IPS DF 4.7 (cell line): Measurements from ENCODE around the gene TEAD1.

ENCODE experiments used
- DNase-seq: peaks from one replicate; pipeline ENCODE4 v3.0.0-alpha.2; 2013; ENCODE audit warnings: low spot score; ENCODE audit errors: extremely low read depth

The TEAD1 gene

DNA sequence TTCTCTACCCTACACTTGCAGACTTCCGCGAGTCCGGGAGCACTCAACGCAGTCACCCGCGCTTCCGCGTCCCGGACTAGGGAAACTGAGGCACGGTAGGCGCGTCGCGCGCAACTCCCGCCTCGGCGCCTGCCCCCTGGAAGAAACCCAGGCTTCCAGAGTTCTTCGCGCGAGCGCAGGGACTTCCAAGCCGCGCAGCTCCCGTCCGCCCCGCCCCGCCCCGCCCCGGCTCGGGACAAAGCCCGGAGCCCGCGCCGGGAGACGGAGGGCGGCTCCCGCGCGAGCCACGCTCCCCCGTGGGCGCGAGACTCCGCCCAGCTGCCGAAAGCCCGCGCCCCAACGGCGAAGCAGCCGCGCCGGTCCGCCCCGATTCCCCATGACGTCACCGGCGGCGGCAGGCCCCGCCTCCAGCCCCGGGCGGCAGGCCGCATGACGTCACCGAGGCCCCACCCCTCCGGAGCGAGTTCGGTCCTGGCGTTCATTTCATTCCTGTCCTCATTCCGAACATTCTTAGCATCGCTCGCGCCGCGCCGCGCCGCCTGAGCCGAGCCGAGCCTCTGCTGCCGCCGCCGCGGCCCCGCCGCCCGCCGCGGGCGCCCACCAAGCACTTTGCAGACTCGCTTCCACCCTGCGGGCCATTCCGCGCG lies at the start of gene TEAD1:
Gene TEAD1, plus strand, starts transcription at position 498 of the 647 bp plus-strand sequence.
- DNase-seq = no peak

DNA sequence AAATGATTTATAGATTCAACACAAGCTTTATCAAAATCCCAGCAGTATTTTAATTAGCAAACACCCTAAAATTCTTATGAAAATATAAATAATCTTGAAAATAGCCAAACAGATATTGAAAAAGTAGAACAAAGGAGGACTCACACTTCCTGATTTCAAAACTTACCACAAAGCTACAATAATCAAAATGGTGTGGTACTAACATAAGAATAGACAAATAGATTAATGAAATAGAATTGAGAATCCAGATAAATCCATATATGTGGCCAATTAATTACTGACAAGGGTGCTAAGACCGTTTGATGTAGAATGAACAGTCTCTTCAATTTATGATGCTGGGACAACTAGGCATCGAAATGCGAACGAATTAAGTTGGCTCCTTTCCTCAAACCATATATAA lies 49.6 kb upstream of the TEAD1 start:
- no peak for DNase-seq

DNA sequence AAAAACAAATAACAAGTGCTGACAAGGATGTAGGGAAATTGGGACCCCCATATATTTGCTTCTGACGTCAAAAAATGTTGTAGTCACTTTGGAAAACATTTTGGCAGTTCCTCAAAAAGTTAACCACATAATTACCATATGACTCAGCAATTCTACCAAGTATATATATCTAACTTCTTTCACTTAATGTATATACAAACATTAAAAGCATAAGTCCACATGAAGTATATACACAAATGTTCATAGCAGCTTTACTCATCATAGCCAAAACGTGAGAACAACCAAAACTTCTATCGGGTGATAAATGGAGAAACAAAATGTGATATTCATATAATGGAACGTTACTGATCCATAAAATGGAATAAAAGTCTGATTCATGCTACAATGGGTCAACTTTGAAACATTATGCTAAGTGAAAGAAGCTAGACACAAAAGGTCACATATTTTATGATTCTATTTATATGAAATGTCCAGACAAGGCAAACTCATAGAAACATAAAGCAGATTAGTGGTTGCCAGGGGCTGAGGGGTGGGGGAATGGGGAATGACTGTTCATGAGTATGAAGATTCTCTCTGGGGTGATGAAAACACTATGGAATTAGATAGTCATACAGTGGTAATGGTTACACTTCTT lies 48.7 kb upstream of the TEAD1 start:
- DNase-seq = no peak

DNA sequence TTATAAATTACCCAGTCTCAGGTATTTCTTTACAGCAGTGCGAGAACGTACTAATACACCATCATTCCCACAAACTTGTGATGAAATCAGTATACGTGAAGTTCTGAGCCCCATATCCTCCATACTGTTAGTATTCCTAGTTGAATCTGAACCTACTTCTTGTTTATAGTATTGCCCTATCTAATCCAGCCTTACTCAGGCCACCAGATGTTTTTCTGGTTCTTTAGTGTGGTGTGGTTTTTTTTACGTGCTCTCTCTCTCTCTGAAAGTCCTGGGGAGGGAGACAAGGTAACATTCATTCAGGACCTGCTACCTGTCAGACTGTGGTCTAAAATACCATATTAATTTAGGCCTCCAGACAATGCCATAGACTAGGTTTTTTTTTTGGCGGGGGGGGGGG lies 47.6 kb upstream of the TEAD1 start:
- no peak for DNase-seq

GRCh38 chr11:12628314-12628713 lies 45.9 kb upstream of the TEAD1 start:
- DNase-seq = no peak

GRCh38 chr11:12629601-12630313 lies 44.5 kb upstream of the TEAD1 start:
- DNase-seq = no peak

GRCh38 chr11:12631651-12632050 lies 42.6 kb upstream of the TEAD1 start:
- no peak for DNase-seq

GRCh38 chr11:12634329-12634728 lies 39.9 kb upstream of the TEAD1 start:
- no peak for DNase-seq

DNA sequence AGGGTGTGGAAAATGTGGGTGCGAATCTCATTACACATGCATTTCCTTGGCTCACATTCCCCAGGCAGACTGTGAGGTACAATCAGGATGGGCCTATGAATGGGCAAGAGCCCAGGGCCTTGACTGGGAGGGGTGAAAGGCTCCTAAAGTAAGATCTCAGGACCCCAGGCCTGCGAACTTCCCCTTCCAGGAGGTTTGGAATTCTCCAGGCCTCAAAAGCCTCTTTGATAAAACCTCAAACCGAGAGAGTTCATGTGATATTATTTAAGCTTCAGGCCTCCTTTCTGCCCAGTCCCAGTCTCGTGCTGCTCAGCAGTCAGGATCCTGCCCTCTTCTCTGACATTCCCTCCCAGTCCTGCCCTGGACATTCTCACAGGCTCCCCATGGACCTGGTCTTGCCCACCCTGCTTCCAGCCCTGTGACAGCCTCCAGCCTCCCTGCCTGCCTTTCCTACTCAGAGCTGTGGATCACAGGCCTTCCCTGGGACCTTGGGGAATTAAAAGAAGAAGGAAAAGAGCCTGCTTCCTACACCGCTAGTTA lies 37.3 kb upstream of the TEAD1 start:
- DNase-seq = no peak

DNA sequence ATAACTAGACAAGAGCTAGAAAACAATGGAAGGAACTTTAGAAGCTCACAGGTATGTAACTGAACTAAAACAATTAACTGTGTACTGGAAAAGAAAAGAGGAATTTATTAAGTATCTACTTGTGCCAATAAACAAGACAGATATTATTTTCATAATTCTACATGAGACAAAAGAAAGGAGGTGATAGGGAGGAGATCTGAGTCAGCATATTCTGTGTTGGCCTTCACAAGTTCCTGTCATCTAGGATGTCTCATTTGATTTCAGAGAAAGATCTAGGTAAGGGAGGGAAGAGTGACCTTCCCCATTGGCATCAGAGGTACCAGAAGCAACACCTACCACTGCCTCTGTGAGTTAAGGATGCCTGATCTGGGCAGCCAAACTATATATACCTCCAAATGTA lies 34.8 kb upstream of the TEAD1 start:
- DNase-seq = no peak

DNA sequence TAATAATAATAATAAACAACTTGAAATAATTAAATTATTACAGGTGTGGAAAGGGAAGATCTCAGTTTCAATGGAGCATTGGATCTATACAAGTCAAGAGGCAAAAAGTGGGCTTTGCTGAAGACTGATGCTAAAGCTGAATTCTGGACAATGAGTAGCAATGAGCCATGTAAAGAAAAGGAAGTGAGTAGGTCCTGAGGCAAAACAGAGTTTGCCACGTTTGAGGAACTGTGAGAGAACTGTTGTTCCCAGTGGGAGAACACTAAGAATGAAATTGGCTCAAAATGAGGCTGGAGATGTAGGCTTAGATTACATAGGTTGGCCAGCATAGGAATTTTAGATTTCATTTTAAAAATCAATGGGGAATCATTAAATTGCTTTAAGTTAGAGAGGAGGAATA lies 33.9 kb upstream of the TEAD1 start:
- no peak for DNase-seq

DNA sequence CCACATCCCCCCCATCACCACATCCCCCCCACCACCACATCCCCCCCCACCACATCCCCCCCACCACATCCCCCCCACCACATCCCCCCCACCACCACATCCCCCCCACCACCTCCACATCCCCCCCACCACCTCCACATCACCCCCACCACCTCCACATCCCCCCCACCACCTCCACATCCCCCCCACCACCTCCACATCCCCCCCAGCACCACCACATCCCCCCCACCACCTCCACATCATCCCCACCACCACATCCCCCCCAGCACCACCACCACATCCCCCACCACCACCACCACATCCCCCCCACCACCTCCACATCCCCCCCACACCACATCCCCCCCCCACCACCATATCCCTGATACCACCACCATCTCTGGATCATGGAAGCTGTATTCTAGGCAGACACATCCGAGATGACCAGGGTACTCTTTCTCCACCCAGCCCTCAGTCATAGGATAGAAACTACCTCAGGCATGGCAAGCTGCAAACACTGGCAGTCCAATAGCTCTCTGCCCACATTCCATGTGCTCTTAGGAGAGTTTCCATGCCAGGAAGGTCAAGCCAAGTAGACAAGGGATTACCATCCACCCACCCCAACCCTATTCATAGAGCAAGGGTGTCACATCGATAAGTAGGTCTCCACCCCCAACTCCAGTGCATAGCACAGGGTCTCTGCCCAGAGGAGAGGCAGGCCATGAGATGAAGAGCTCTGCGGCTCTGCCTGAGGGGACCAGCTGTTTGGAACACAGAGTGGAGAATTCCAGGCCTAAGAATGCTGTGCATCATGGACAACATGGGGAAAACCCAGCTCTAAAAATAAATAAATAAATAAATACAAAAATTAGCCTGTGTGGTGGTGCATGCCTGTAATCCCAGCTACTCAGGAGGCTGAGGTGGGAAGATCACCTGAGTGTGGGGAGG lies 33.0 kb upstream of the TEAD1 start:
- DNase-seq = no peak

GRCh38 chr11:12642040-12642439 lies 32.2 kb upstream of the TEAD1 start:
- no peak for DNase-seq

DNA sequence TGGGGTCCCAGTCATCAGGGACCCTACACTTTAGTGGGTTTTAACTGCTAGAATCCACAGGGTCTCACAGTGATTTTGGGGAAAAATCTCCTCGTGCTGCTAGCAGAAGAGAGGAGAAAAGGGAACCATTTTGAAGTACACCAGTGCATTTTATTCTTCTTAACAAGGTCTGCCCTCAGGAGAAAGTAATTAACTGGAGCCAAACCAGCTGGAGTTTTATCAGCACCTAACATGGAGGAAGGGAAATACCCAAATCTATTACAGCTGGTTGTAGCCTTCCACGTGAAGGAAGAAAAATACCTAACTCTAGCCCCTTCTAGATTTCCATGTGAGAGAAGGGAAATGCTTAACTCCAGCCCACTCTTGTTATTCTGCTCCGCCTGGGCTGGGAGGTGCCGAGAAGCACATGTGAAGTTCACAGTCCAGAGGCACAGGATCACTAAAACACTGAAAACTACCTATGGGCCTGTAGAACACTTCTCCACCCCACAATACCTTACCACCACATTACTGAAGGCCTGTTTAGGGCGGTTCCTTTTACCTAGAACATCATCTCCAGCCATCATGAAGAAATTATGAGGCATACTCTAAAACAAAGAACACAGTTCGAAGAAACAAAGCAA lies 31.3 kb upstream of the TEAD1 start:
- DNase-seq = no peak

DNA sequence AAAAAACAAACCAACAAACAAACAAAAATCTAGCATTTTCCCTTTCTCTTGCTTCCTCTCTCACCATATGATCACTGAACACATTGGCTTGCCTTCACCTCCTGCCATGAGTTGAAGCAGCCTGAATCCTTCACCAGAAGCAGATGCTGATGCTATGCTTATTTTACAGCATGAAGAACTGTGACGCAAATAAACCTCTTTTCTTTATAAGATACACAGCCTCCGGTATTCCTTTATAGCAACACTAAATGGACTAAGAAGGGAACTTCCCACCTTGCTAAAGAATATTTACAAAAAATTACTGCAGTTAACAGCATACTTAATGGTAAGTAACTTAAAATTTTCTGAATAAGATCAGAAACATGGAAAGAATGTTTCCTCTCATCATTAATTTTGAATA lies 27.7 kb upstream of the TEAD1 start:
- no peak for DNase-seq

GRCh38 chr11:12653729-12654128 lies 20.5 kb upstream of the TEAD1 start:
- no peak for DNase-seq

- no peak for DNase-seq
Observed at GRCh38 chr11:12655842-12656241, 18.4 kb upstream of the TEAD1 start.

- DNase-seq = no peak
Observed at GRCh38 chr11:12657336-12657735, 16.9 kb upstream of the TEAD1 start.

DNA sequence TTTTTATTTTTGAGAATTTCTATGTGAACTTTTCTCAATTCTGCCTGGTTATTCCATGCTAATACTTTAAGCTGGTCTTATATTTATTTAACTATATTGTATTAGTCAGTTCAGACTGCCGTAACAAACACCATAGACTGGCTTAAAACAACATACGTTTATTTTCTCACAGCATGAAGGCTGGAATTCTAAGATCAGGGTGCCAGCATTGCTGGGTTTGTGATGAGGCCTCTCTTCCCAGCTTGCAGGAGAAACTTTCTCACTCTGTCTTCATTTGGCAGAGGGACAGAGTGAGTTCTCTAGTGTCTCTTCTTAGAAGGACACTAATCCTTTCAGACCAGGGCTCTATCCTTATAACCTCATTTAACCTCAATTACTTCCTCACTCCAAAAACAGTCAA lies 16.2 kb upstream of the TEAD1 start:
- no peak for DNase-seq

DNA sequence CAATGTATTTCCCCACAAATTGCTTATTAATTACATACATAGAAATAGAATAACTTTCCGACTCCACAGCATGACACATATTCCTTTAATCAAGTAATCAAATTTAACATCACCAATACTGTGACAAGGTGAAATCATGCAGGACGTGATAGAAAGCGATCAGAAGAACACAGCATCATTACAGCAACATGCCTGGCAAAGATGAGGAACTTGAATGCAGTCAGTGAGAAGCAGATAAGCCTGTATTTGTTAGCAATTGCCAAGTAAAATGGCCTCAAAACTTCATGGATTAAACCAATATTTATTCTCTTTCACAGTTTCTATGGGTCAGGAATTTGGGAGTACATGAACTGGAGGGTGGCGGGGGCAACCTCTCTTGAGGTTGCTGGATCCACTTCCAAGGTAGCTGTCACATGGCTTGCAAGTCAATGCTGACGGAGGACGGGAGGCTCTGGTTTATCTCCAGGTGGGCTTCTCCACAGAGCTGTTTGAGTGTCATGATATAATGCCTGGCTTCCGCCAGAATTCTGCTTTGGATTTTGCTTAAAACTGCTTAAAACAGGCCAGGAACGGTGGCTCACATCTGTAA lies 12.0 kb upstream of the TEAD1 start:
- DNase-seq = no peak

DNA sequence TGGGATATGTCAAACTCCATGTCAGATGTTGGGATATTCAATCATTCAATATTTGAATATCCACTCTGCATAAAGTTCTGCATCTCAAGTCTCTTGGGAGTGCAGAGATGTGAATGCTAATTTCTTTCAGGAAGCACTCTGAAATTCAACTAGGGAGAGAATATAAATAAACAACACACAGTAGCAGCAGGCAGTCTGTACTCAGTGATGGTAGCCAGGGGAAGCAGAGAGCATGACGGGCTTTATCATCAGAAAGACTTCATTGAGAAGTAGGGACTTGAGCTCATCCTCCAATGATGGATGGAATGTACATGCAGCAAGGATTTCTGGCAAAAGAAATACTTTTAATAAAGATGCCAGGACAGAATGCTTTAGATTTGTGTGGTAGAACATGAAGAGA lies 9.8 kb upstream of the TEAD1 start:
- no peak for DNase-seq
